Right lobe of liver (tissue), 6 donors: ENCODE data around the gene FBXW11. TPM values are rescaled to one million over a fixed set of nuclear protein-coding genes. Genes with fewer than 3 reads are reported as not detected.
A peak's percentile ranks its signal among the peaks of the same experiment; 100 is the strongest.

Experiments
- ATAC-seq, 4 donors: fragments of 200-7000 bp; cut with Tn5 transposase; one replicate each; pipeline ENCODE4 v1.9.1; 2020; ENCODE audit warnings: mild to moderate bottlenecking in 4 of 4, moderate library complexity in 4 of 4
- DNase-seq, 3 donors: peaks; one replicate each; pipeline ENCODE4 v3.0.0-alpha.2; 2020
- H3K27ac ChIP-seq, 3 donors: fragments of 200-600 bp; one replicate each; pipeline ENCODE4 v1.8.0; 2022
- H3K27me3 ChIP-seq, 2 donors: fragments of 200-600 bp; one replicate each; pipeline ENCODE4 v1.8.0; 2022
- H3K36me3 ChIP-seq, 4 donors: fragments of 200-600 bp; sonication (generic) in 1 of 4; one replicate each; pipeline versions ENCODE4 v1.5.1 to v1.8.0; 2017 to 2022; ENCODE audit warnings: control low read depth in 1 of 4
- H3K4me1 ChIP-seq, 4 donors: fragments of 200-600 bp; sonication (generic) in 1 of 4; one replicate each; pipeline versions ENCODE4 v1.5.1 to v1.8.0; 2017 to 2022; ENCODE audit warnings: control low read depth in 1 of 4
- H3K4me3 ChIP-seq, 3 donors: fragments of 200-600 bp; one replicate each; pipeline ENCODE4 v1.8.0; 2022
- H3K9me3 ChIP-seq, 4 donors: fragments of 200-600 bp; sonication (generic) in 1 of 4; one replicate each; pipeline versions ENCODE4 v1.5.1 to v1.8.0; 2017 to 2022; ENCODE audit warnings: control low read depth in 1 of 4
- POLR2A ChIP-seq: fragments of 450-650 bp; IDR thresholded peaks from one replicate; pipeline ENCODE4 v1.6.1; 2017; ENCODE audit warnings: antibody characterized with exemption, mild to moderate bottlenecking
- WGBS: methylation state at CpG from one replicate; pipeline ENCODE4 v1.1.6; 2018; ENCODE audit warnings: low coverage, low lambda C conversion rate; ENCODE audit not compliant: insufficient coverage; ENCODE audit errors: missing lambda C conversion rate; 5-methylcytosine and 5-hydroxymethylcytosine counted together
- intact Hi-C, 2 donors: fragments of 100-400 bp; cut with DNase I; formaldehyde crosslinking; loops; one replicate each; pipeline versions ENCODE4 v1.11.2 to v1.14.1; 2022
- total RNA-seq, 6 experiments: library from RNA; depleted of rRNA in 2 of 6; stranded (reverse); fragments of >200 nt in 2 of 6; fragmentation: NEBNext Ultra II Directional in 3 of 6; extraction: Animal tissue kit (Norgen Biotek cat#: 25700) in 3 of 6; gene quantifications; one replicate each; pipeline versions ENCODE4 v1.1.0 to v1.2.4, GENCODE V29; 2016 to 2023
- TF ChIP-seq, protein P1 (sequence below), 4 donors: fragments of 200-600 bp in 3 of 4; fragments of 450-650 bp in 1 of 4; IDR thresholded peaks; one replicate each; pipeline versions ENCODE4 v1.5.1 to v1.8.0; 2016 to 2022; ENCODE audit warnings: antibody characterized with exemption in 4 of 4, mild to moderate bottlenecking in 2 of 4
- donor health status: DM: no; HTN: yes; CAD: no.
- donor health status: DM: no; HTN: no; CAD: no.
- donor health status: DM: no; HTN: no; CAD: no.
- donor health status: DM: no; HTN: yes; CAD: no.
- donor health status: DM: no; HTN: yes; CAD: no.

FBXW11 gene
- total RNA-seq, 6 experiments from 2014 or later = 19.9 to 35.9 (median 28.4) TPM

DNA sequence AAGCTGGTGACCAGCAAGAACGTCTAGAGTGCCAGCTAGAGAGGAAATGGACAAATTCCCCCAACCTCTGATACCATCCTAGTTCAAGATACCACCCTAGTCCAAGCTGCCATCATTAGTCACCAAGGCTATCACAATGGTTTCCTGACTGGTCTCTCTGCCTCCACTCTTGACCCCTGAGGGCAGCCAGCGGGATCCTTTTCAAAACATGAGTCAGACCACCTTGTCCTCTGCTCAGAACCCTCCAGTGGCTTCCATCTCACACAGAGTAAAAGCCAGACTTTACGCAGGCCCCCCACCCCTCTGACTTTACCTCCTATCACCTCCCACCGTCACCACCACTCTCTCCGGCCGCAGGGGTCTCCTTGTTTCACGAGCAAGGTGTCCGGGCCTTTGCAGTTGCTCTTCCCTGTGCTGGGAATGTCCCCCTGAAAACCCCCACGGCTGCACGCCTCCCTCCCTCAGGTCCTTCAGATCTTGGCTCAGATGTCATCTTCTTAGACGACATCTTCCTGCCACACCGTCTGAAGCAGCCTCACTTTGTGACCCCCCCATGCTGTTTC lies 42.2 kb upstream of the FBXW11 start:
- peaks cover 0 to 11% (median 0%) of the 10 kb centered on the region in 4 donors for H3K36me3 ChIP-seq
- WGBS = 79% methylated on average over 9 of the region's 12 CpGs

DNA sequence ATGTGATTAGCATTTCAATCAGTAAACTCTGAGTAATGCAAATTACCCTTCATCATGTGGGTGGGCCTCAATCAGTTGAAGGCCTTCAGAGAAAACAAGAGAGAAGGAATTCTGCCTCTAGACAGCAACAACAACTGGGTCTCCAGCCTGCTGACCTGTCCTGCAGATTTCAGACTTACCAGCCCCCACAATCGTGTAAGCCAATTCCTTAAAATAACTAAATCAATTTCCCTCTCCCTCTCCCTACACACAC lies 41.7 kb upstream of the FBXW11 start:
- Histone ChIP-seq H3K4me3 (no peak overlapping the region), H3K27ac (no peak overlapping the region), H3K9me3 (no peaks in the 10 kb centered on the region), H3K27me3 (no peaks in the 10 kb centered on the region), H3K36me3 (peaks cover 0 to 11% (median 0%) of the 10 kb centered on the region in 4 donors), H3K4me1 (no peaks in the 10 kb centered on the region)
- no peak for DNase-seq
- intact Hi-C loops = loop anchor here in 1 of 2 donors (10.0 kb wide), 1 partner anchor 143 kb away; no protein-coding TSS in a partner anchor
- ATAC-seq = no peak
- 17% methylated on average over 1 of the region's 1 CpG for WGBS
- no peak for TF ChIP-seq POLR2A
- TF ChIP-seq, protein P1, sequence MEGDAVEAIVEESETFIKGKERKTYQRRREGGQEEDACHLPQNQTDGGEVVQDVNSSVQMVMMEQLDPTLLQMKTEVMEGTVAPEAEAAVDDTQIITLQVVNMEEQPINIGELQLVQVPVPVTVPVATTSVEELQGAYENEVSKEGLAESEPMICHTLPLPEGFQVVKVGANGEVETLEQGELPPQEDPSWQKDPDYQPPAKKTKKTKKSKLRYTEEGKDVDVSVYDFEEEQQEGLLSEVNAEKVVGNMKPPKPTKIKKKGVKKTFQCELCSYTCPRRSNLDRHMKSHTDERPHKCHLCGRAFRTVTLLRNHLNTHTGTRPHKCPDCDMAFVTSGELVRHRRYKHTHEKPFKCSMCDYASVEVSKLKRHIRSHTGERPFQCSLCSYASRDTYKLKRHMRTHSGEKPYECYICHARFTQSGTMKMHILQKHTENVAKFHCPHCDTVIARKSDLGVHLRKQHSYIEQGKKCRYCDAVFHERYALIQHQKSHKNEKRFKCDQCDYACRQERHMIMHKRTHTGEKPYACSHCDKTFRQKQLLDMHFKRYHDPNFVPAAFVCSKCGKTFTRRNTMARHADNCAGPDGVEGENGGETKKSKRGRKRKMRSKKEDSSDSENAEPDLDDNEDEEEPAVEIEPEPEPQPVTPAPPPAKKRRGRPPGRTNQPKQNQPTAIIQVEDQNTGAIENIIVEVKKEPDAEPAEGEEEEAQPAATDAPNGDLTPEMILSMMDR (IDR thresholded peaks at IDR 0.05) = no peak

More for the DNA sequence above, 42.2 kb upstream of the FBXW11 start:
- H3K27me3 ChIP-seq = no peaks in the 10 kb centered on the region
- DNase-seq = no peak
- TF ChIP-seq POLR2A = no peak
- TF ChIP-seq, protein P1 (IDR thresholded peaks at IDR 0.05) = no peak
- no peak overlapping the region for H3K27ac ChIP-seq
- H3K4me3 ChIP-seq = no peak overlapping the region
- H3K9me3 ChIP-seq = no peaks in the 10 kb centered on the region
- ATAC-seq = peak in 1 of 4 donors; percentile 22
- intact Hi-C loops = loop anchor here in 1 of 2 donors (10.0 kb wide), 1 partner anchor 144 kb away; no protein-coding TSS in a partner anchor
- no peaks in the 10 kb centered on the region for H3K4me1 ChIP-seq

DNA sequence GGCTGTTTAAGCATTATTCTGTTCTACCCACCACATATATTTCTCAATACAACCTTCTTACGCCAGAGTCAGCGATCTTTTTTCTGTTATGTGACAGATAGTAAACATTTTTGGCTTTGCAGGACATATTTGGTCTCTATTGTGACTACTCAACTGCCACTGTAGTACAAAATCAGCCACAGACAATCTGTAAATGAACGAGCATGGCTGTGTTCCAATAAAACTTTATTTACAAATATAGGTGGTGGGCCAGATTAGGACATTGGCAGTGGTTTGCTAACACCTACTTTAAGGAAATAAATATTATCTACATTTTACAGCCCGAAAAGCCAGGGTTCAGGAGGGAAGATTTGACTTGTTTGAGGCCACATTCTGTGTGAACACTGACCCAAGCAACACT lies 40.2 kb upstream of the FBXW11 start:
- H3K27me3 ChIP-seq = no peaks in the 10 kb centered on the region
- H3K4me1 ChIP-seq = no peaks in the 10 kb centered on the region
- no peak overlapping the region for H3K27ac ChIP-seq
- WGBS = 89% methylated on average over 4 of the region's 4 CpGs
- no peak for ATAC-seq
- H3K4me3 ChIP-seq = no peak overlapping the region
- no peak for DNase-seq
- no peak for TF ChIP-seq POLR2A
- TF ChIP-seq, protein P1 (IDR thresholded peaks at IDR 0.05) = no peak
- H3K36me3 ChIP-seq = peaks cover 0 to 7% (median 0%) of the 10 kb centered on the region in 4 donors
- intact Hi-C loops = loop anchor here in 1 of 2 donors (10.0 kb wide), 1 partner anchor 142 kb away; no protein-coding TSS in a partner anchor
- H3K9me3 ChIP-seq = no peaks in the 10 kb centered on the region

DNA sequence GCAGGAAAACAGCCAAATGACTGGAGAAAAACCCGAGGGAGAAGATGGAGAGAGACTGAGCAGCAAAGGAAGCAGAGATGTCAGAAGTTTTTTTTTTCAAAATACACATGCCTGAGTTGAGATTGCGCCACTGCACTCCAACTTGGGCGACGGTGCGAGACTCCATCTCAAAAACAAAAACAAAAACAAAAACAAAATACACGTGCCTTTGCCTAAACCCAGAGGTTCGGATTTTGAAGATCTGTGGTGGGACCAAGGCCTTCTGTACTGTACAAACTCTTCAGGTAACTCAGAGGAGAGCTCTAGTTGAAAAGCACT lies 38.8 kb upstream of the FBXW11 start:
- Histone ChIP-seq H3K36me3 (peaks cover 0 to under 1% (median 0%) of the 10 kb centered on the region in 4 donors), H3K4me3 (no peak overlapping the region), H3K27me3 (no peaks in the 10 kb centered on the region), H3K4me1 (no peaks in the 10 kb centered on the region), H3K9me3 (no peaks in the 10 kb centered on the region), H3K27ac (no peak overlapping the region)
- TF ChIP-seq, protein P1 (IDR thresholded peaks at IDR 0.05) = no peak
- TF ChIP-seq POLR2A = no peak
- intact Hi-C loops = loop anchor here in 1 of 2 donors (10.0 kb wide), 1 partner anchor 140 kb away; no protein-coding TSS in a partner anchor
- 69% methylated on average over 7 of the region's 7 CpGs for WGBS
- DNase-seq = no peak
- ATAC-seq = no peak
